ENCODE results near the gene NDRG3. TPM values are rescaled to one million over a fixed set of nuclear protein-coding genes. Genes with fewer than 3 reads are reported as not detected.
A peak's percentile ranks its signal among the peaks of the same experiment; 100 is the strongest.

NDRG3 gene
- polyA plus RNA-seq, 1 of the 3 experiments (the other 2 are of a cell fraction): 20.5 TPM

DNA sequence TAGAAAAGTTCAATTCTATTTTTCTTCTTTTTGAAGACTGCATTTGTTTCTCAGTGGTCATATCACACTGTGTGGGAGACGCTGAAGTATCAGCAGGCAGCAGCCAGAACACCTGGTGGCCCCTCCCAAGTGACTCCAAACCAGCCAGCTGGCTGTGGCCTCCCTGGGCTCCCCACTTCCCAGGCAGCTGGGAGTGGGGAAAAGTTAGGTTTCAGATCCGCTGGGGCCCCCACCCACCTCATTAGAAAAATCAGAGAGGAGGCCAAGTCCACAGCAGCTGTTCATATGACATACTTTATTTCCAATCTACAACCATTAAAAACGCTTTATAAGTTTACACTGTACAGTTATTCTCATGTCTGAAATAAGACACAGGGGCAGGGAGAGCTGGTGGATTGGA lies 31.3 kb upstream of the NDRG3 start:
- Histone ChIP-seq H3K36me3 (replicated peaks in 1 of 2; ENCODE audit: control insufficient read depth in 1 of 2, insufficient read depth in 2 of 2, low read length in 1 of 2) (peaks cover 0 to 3% of the 10 kb centered on the region in 2 experiments), H3K4me1 (ENCODE audit: control insufficient read depth in 1 of 2, insufficient read depth in 2 of 2, low read depth in 1 of 2, low read length in 1 of 2) (peaks cover 0 to 8% of the 10 kb centered on the region in 2 experiments; a peak in 1 of 4 replicates), H3K79me2 (ENCODE audit: insufficient read depth) (peaks cover 13% of the 10 kb centered on the region), H3K27me3 (ENCODE audit: insufficient read depth) (no peaks in the 10 kb centered on the region), H3K9ac (no peak overlapping the region), H3K4me2 (no peak overlapping the region), H3K27ac (ENCODE audit: low read depth in 2 of 2, low read length in 1 of 2) (no peak overlapping the region), H3K9me3 (no peaks in the 10 kb centered on the region), H2AFZ (ENCODE audit: low read depth) (no peak overlapping the region), H3F3A (replicated peaks; ENCODE audit: insufficient read depth) (peaks cover 31% of the 10 kb centered on the region), H3K9me2 (no peaks in the 10 kb centered on the region), H3K4me3 (ENCODE audit: low read depth in 2 of 2, low read length in 1 of 2) (no peak overlapping the region), H4K20me1 (ENCODE audit: insufficient read depth) (no peaks in the 10 kb centered on the region)
- 95% methylated on average over 3 of the region's 3 CpGs for WGBS (ENCODE audit: low lambda C conversion rate)
- CTCF ChIA-PET: interaction anchor here (0.9 to 3.1 kb wide), 7 partner anchors 19 to 97 kb away, joined by 3 to 9 read pairs (median 3); a partner anchor contains a TSS
- POLR2A ChIA-PET: no interaction called here
- no peak for DNase-seq
- TF ChIP-seq, protein P1, sequence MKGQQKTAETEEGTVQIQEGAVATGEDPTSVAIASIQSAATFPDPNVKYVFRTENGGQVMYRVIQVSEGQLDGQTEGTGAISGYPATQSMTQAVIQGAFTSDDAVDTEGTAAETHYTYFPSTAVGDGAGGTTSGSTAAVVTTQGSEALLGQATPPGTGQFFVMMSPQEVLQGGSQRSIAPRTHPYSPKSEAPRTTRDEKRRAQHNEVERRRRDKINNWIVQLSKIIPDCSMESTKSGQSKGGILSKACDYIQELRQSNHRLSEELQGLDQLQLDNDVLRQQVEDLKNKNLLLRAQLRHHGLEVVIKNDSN (IDR thresholded peaks at IDR 0.05; ENCODE audit: borderline replicate concordance, low read depth): no peak
- TF ChIP-seq GATA2 (CRISPR knock-in tag; IDR thresholded peaks at IDR 0.05) (no peak), NFIC (IDR thresholded peaks at IDR 0.05; ENCODE audit: borderline replicate concordance) (no peak), EP300 (IDR thresholded peaks at IDR 0.05; ENCODE audit: borderline replicate concordance in 1 of 2, low read depth in 1 of 2, low read length in 1 of 2) (no peak), TCF12 (IDR thresholded peaks at IDR 0.05) (no peak)
- TF ChIP-seq, protein P2, sequence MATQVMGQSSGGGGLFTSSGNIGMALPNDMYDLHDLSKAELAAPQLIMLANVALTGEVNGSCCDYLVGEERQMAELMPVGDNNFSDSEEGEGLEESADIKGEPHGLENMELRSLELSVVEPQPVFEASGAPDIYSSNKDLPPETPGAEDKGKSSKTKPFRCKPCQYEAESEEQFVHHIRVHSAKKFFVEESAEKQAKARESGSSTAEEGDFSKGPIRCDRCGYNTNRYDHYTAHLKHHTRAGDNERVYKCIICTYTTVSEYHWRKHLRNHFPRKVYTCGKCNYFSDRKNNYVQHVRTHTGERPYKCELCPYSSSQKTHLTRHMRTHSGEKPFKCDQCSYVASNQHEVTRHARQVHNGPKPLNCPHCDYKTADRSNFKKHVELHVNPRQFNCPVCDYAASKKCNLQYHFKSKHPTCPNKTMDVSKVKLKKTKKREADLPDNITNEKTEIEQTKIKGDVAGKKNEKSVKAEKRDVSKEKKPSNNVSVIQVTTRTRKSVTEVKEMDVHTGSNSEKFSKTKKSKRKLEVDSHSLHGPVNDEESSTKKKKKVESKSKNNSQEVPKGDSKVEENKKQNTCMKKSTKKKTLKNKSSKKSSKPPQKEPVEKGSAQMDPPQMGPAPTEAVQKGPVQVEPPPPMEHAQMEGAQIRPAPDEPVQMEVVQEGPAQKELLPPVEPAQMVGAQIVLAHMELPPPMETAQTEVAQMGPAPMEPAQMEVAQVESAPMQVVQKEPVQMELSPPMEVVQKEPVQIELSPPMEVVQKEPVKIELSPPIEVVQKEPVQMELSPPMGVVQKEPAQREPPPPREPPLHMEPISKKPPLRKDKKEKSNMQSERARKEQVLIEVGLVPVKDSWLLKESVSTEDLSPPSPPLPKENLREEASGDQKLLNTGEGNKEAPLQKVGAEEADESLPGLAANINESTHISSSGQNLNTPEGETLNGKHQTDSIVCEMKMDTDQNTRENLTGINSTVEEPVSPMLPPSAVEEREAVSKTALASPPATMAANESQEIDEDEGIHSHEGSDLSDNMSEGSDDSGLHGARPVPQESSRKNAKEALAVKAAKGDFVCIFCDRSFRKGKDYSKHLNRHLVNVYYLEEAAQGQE (IDR thresholded peaks at IDR 0.05; ENCODE audit: low read depth, low read length): no peak

DNA sequence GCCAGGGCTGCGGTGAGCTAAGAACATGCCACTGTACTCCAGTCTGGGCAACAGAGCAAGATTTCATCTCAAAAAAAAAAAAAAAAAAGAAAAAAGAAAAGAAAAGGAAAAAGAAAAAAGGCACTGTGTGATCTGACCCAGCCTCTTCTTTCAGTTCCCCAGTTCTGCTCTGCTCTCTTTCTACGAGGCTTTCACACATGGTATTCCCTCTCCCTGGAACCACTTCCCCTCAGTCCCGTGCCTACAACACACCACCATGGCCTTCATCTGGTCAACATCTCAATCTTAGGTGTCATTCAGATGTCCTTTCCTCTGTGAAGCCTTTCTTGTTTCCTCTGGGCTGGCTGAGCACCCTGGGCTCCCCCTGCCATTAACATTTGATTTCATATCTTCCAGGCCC lies 29.9 kb upstream of the NDRG3 start:
- peaks cover 29% of the 10 kb centered on the region for H3F3A ChIP-seq (replicated peaks; ENCODE audit: insufficient read depth)
- H3K36me3 ChIP-seq (replicated peaks in 1 of 2; ENCODE audit: control insufficient read depth in 1 of 2, insufficient read depth in 2 of 2, low read length in 1 of 2): peaks cover 0 to 3% of the 10 kb centered on the region in 2 experiments
- no peaks in the 10 kb centered on the region for H4K20me1 ChIP-seq (ENCODE audit: insufficient read depth)
- 98% methylated on average over 3 of the region's 3 CpGs for whole genome bisulfite sequencing (ENCODE audit: low lambda C conversion rate)
- ChIA-PET CTCF (interaction anchor here (1.2 to 3.1 kb wide), 3 partner anchors 31 to 99 kb away, joined by 3 to 9 read pairs (median 3); a partner anchor contains a TSS), POLR2A (no interaction called here)
- no peak overlapping the region for H3K4me2 ChIP-seq
- no peak overlapping the region for H2AFZ ChIP-seq (ENCODE audit: low read depth)
- peak; percentile 7 for DNase-seq
- no peaks in the 10 kb centered on the region for H3K27me3 ChIP-seq (ENCODE audit: insufficient read depth)
- H3K79me2 ChIP-seq (ENCODE audit: insufficient read depth): peaks cover 13% of the 10 kb centered on the region
- H3K27ac ChIP-seq (ENCODE audit: low read depth in 2 of 2, low read length in 1 of 2): no peak overlapping the region
- H3K9me3 ChIP-seq: no peaks in the 10 kb centered on the region
- H3K9me2 ChIP-seq: no peaks in the 10 kb centered on the region
- H3K4me3 ChIP-seq (ENCODE audit: low read depth in 2 of 2, low read length in 1 of 2): no peak overlapping the region
- H3K4me1 ChIP-seq (ENCODE audit: control insufficient read depth in 1 of 2, insufficient read depth in 2 of 2, low read depth in 1 of 2, low read length in 1 of 2): peaks cover 0 to 8% of the 10 kb centered on the region in 2 experiments; a peak in 1 of 4 replicates
- H3K9ac ChIP-seq: no peak overlapping the region
- TF ChIP-seq, protein P3, sequence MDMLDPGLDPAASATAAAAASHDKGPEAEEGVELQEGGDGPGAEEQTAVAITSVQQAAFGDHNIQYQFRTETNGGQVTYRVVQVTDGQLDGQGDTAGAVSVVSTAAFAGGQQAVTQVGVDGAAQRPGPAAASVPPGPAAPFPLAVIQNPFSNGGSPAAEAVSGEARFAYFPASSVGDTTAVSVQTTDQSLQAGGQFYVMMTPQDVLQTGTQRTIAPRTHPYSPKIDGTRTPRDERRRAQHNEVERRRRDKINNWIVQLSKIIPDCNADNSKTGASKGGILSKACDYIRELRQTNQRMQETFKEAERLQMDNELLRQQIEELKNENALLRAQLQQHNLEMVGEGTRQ (IDR thresholded peaks at IDR 0.05; ENCODE audit: borderline replicate concordance, low read depth, low read length): no peak
